Fibroblast of lung (primary cell): ENCODE measurements around the gene JMJD1C. TPM values are rescaled to one million over a fixed set of nuclear protein-coding genes. Genes with fewer than 3 reads are reported as not detected.

Experiments used
- DNase-seq, 2 donors: peaks; one replicate each; pipeline versions ENCODE4 v3.0.0 to v3.0.0-alpha.2; 2010; ENCODE audit warnings: low read depth in 2 of 2
- H2AFZ ChIP-seq: 2 replicates; pipeline ENCODE4 v1.5.1; 2012; ENCODE audit warnings: low read length, control low read depth, inconsistent platforms
- H3K27ac ChIP-seq: 2 replicates; pipeline ENCODE4 v1.5.1; 2011; ENCODE audit warnings: low read length, control low read depth; ENCODE audit not compliant: insufficient read depth
- H3K27me3 ChIP-seq: 2 replicates; pipeline ENCODE4 v1.5.1; 2011; ENCODE audit warnings: mild to moderate bottlenecking, low read length; ENCODE audit not compliant: control insufficient read depth, insufficient read depth
- H3K36me3 ChIP-seq: 2 replicates; pipeline ENCODE4 v1.5.1; 2011; ENCODE audit warnings: low read length; ENCODE audit not compliant: control insufficient read depth, insufficient read depth
- H3K4me1 ChIP-seq: 2 replicates; pipeline ENCODE4 v1.5.1; 2011; ENCODE audit warnings: low read length; ENCODE audit not compliant: control insufficient read depth, insufficient read depth; ENCODE audit errors: extremely low read depth
- H3K4me2 ChIP-seq: 2 replicates; pipeline ENCODE4 v1.5.1; 2011; ENCODE audit warnings: low read length, control low read depth; ENCODE audit not compliant: insufficient read depth; ENCODE audit errors: extremely low read depth
- H3K4me3 ChIP-seq, 4 experiments: fragments of 200-600 bp in 1 of 4; sonication (generic) in 1 of 4; replicated peaks in 1 of 4; 2 replicates each; pipeline ENCODE4 v1.5.1; 2011 to 2016; ENCODE audit warnings: low read length in 4 of 4, low read depth in 3 of 4, mild to moderate bottlenecking in 3 of 4, control low read depth in 2 of 4, inconsistent platforms in 1 of 4, mixed read lengths in 1 of 4; ENCODE audit not compliant: insufficient read depth in 1 of 4; ENCODE audit errors: control extremely low read depth in 1 of 4
- H3K79me2 ChIP-seq: 2 replicates; pipeline ENCODE4 v1.5.1; 2012; ENCODE audit warnings: mild to moderate bottlenecking, low read length, inconsistent platforms; ENCODE audit not compliant: control insufficient read depth, insufficient read depth
- H3K9ac ChIP-seq: 2 replicates; pipeline ENCODE4 v1.5.1; 2011; ENCODE audit warnings: mild to moderate bottlenecking, low read length, control low read depth; ENCODE audit not compliant: insufficient read depth
- H3K9me3 ChIP-seq: 2 replicates; pipeline ENCODE4 v1.5.1; 2012; ENCODE audit warnings: low read depth, low read length; ENCODE audit not compliant: control insufficient read depth, insufficient read depth
- H4K20me1 ChIP-seq: 2 replicates; pipeline ENCODE4 v1.5.1; 2011; ENCODE audit warnings: low read length; ENCODE audit not compliant: control insufficient read depth, insufficient read depth; ENCODE audit errors: extremely low read depth
- CTCF ChIP-seq, 2 donors: IDR thresholded peaks in 1 of 2; conservative IDR thresholded peaks in 1 of 2; 1 replicate in 1 of 2; 2 replicates in 1 of 2; pipeline ENCODE4 v1.5.1; 2011 to 2012; ENCODE audit warnings: low read length in 2 of 2, control low read depth in 1 of 2, inconsistent platforms in 1 of 2, low read depth in 1 of 2, mild to moderate bottlenecking in 1 of 2
- EZH2 ChIP-seq: IDR thresholded peaks from 2 replicates; pipeline ENCODE4 v1.5.1; 2012; ENCODE audit warnings: low read length, control low read depth, mild to moderate bottlenecking; ENCODE audit errors: missing control alignments
- polyA plus RNA-seq, 2 donors: library from polyadenylated mRNA; depleted of rRNA in 1 of 2; stranded (reverse) in 1 of 2; unstranded in 1 of 2; fragments of >200 nt; gene quantifications; 2 replicates each; pipeline ENCODE4 v1.2.1, GENCODE V29; 2011 to 2012; ENCODE audit warnings: missing spikeins in 1 of 2
- total RNA-seq: library from RNA; depleted of rRNA; stranded (reverse); fragments of >200 nt; gene quantifications from 2 replicates; pipeline ENCODE4 v1.2.1, GENCODE V29; 2014

JMJD1C gene
- total and polyA plus RNA-seq, 2 donors (not counting 1 experiment from before 2014, with no cell fraction given), result 39.9 to 67.0 TPM

- DNase-seq, result peak; percentile 56 to 61
- H3K27ac ChIP-seq, result no peak overlapping the region
- no peaks in the 10 kb centered on the region for H4K20me1 ChIP-seq
- TF ChIP-seq EZH2, result no peak
- no peak for TF ChIP-seq CTCF (conservative IDR thresholded peaks at IDR 0.05 in 1 of 2, IDR thresholded peaks at IDR 0.05 in 1 of 2; ENCODE audit: low read depth in 1 of 2, low read length in 2 of 2)
- H2AFZ ChIP-seq, result no peak overlapping the region
- H3K4me1 ChIP-seq, result no peaks in the 10 kb centered on the region
- H3K9ac ChIP-seq, result no peak overlapping the region
- peaks cover 41% of the 10 kb centered on the region for H3K79me2 ChIP-seq
- no peaks in the 10 kb centered on the region for H3K27me3 ChIP-seq
- no peaks in the 10 kb centered on the region for H3K36me3 ChIP-seq
- H3K4me3 ChIP-seq, result no peak overlapping the region
- H3K9me3 ChIP-seq, result no peaks in the 10 kb centered on the region
- no peak overlapping the region for H3K4me2 ChIP-seq
Observed at GRCh38 chr10:63438506-63439498, 27.0 kb downstream of the JMJD1C start.

GRCh38 chr10:63437116-63437949 lies 28.4 kb downstream of the JMJD1C start:
- DNase-seq, result peak in 1 of 2 donors; percentile 71
- Histone ChIP-seq H3K4me3 (no peak overlapping the region), H3K4me2 (no peak overlapping the region), H3K4me1 (no peaks in the 10 kb centered on the region), H3K27ac (no peak overlapping the region), H3K36me3 (no peaks in the 10 kb centered on the region), H4K20me1 (no peaks in the 10 kb centered on the region), H2AFZ (no peak overlapping the region), H3K79me2 (peaks cover 41% of the 10 kb centered on the region), H3K9me3 (no peaks in the 10 kb centered on the region), H3K27me3 (no peaks in the 10 kb centered on the region), H3K9ac (no peak overlapping the region)
- TF ChIP-seq CTCF (conservative IDR thresholded peaks at IDR 0.05 in 1 of 2, IDR thresholded peaks at IDR 0.05 in 1 of 2; ENCODE audit: low read depth in 1 of 2, low read length in 2 of 2), result no peak
- no peak for TF ChIP-seq EZH2

GRCh38 chr10:63436225-63436624 lies 29.6 kb downstream of the JMJD1C start:
- DNase-seq, result no peak
- Histone ChIP-seq H3K27ac (no peak overlapping the region), H3K4me3 (no peak overlapping the region), H3K9me3 (no peaks in the 10 kb centered on the region), H3K36me3 (no peaks in the 10 kb centered on the region), H4K20me1 (no peaks in the 10 kb centered on the region), H3K27me3 (no peaks in the 10 kb centered on the region), H3K9ac (no peak overlapping the region), H3K4me1 (no peaks in the 10 kb centered on the region), H2AFZ (no peak overlapping the region), H3K4me2 (no peak overlapping the region), H3K79me2 (peaks cover 47% of the 10 kb centered on the region)
- TF ChIP-seq EZH2, result no peak
- TF ChIP-seq CTCF (conservative IDR thresholded peaks at IDR 0.05 in 1 of 2, IDR thresholded peaks at IDR 0.05 in 1 of 2; ENCODE audit: low read depth in 1 of 2, low read length in 2 of 2), result no peak
